ENCODE measurements around the gene ARHGAP25. TPM values are rescaled to one million over a fixed set of nuclear protein-coding genes. Genes with fewer than 3 reads are reported as not detected.

ARHGAP25 gene
- total and polyA plus RNA-seq, 2 donors (not counting 3 experiments of a cell fraction or from before 2014, with no cell fraction given): 0.50 to 2.0 TPM

- Histone ChIP-seq H3K4me2 (ENCODE audit: insufficient read depth, low read length) (no peak overlapping the region), H3K27ac (ENCODE audit: insufficient read depth, low read depth, low read length) (no peak overlapping the region), H3K4me3 (replicated peaks in 1 of 3; ENCODE audit: insufficient read depth in 1 of 3, low read depth in 1 of 3, low read length in 3 of 3) (no peak overlapping the region), H3K36me3 (ENCODE audit: control insufficient read depth in 2 of 2, extremely low read depth in 1 of 2, insufficient read depth in 2 of 2, low read length in 2 of 2) (no peaks in the 10 kb centered on the region), H3K9ac (replicated peaks; ENCODE audit: extremely low read depth, insufficient read depth, low read length) (no peak overlapping the region), H2AFZ (ENCODE audit: low read depth, low read length) (no peak overlapping the region), H4K20me1 (replicated peaks; ENCODE audit: control insufficient read depth, extremely low read depth, insufficient read depth, low read length) (no peaks in the 10 kb centered on the region), H3K4me1 (ENCODE audit: control insufficient read depth, extremely low read depth, insufficient read depth, low read length) (peaks cover 24% of the 10 kb centered on the region), H3K9me1 (replicated peaks; ENCODE audit: control insufficient read depth, extremely low read depth, insufficient read depth, low read length) (no peaks in the 10 kb centered on the region), H3K79me2 (ENCODE audit: control insufficient read depth, insufficient read depth, low read length) (no peaks in the 10 kb centered on the region), H3K9me3 (replicated peaks; ENCODE audit: control insufficient read depth, insufficient read depth, low read length) (no peaks in the 10 kb centered on the region), H3K27me3 (ENCODE audit: control insufficient read depth in 2 of 2, insufficient read depth in 2 of 2, low read length in 2 of 2) (peaks cover 0 to 7% of the 10 kb centered on the region in 2 experiments)
- dilution Hi-C loops (cut with MboI; ENCODE audit: extremely low pct_ligation_motif_present, low sequenced_read_pairs): no loop called here
- FAIRE-seq (no peak), DNase-seq (ENCODE audit: low read depth, low spot score) (no peak)
- BruUV-seq (replicated peaks): no TSS peak
- ChIA-PET CTCF (interaction anchor here (1.1 to 2.5 kb wide), 4 partner anchors 9 to 102 kb away, joined by 3 to 7 read pairs (median 4); no protein-coding TSS in a partner anchor), POLR2A (no interaction called here)
- intact Hi-C loops (cut with micrococcal nuclease): no loop called here
- no peak for TF ChIP-seq POLR2A (IDR thresholded peaks at IDR 0.05; ENCODE audit: low read depth, low read length)
- no peak for TF ChIP-seq POLR2AphosphoS5 (IDR thresholded peaks at IDR 0.05; ENCODE audit: insufficient read depth, low read depth, low read length)
- TF ChIP-seq GATA2 (IDR thresholded peaks at IDR 0.05; ENCODE audit: insufficient read depth, insufficient read length, low read depth, low read length): no peak
- no peak for TF ChIP-seq CTCF (IDR thresholded peaks at IDR 0.05; ENCODE audit: extremely low read depth in 1 of 2, insufficient read depth in 1 of 2, low read depth in 1 of 2, low read length in 2 of 2)
- no peak for TF ChIP-seq JUN (IDR thresholded peaks at IDR 0.05; ENCODE audit: borderline replicate concordance, insufficient read depth, insufficient read length, low read depth)
- TF ChIP-seq FOS (IDR thresholded peaks at IDR 0.05; ENCODE audit: borderline replicate concordance, insufficient read depth, low read length): no peak
- no peak for TF ChIP-seq EZH2 (IDR thresholded peaks at IDR 0.05; ENCODE audit: borderline replicate concordance, low read depth, low read length, severe bottlenecking)
- TF ChIP-seq MAX (IDR thresholded peaks at IDR 0.05; ENCODE audit: insufficient read depth, insufficient read length): no peak
- no peak for TF ChIP-seq MYC (IDR thresholded peaks at IDR 0.05; ENCODE audit: low read depth, low read length)
Observed at GRCh38 chr2:68853915-68854314, 119.3 kb downstream of the ARHGAP25 start.

All from endothelial cell of umbilical vein (primary cell).